Activated CD8-positive, alpha-beta T cell treated with anti-CD3 and anti-CD28 coated beads, Interleukin-2, amount 10 ng/mL, durations not matched to agents 7 days and 5 days (primary cell): ENCODE results near the gene FRMD3. TPM values are rescaled to one million over a fixed set of nuclear protein-coding genes. Genes with fewer than 3 reads are reported as not detected.
"Not testable (repeated sequence)": the region's sequence is repeated elsewhere in the genome, so short reads cannot be mapped to it uniquely, and the experiment has no call there.

ENCODE experiments used
- ATAC-seq: fragments of 150-1000 bp; cut with Tn5 transposase; one replicate; pipeline ENCODE4 v1.10.0; 2021; ENCODE audit warnings: moderate library complexity
- CTCF ChIA-PET: fragments of 350-600 bp; sonication (Branson Sonifier 250); formaldehyde crosslinking; loops from one replicate; lab custom pipeline; 2021; ENCODE audit warnings: antibody characterized with exemption; lab: Charles Lee
- POLR2A ChIA-PET: fragments of 350-600 bp; sonication (Branson Sonifier 250); formaldehyde crosslinking; loops from one replicate; lab custom pipeline; 2021; ENCODE audit warnings: antibody characterized with exemption; lab: Charles Lee
- DNase-seq: peaks from one replicate; pipeline ENCODE4 v3.0.0-alpha.2; 2020
- H3K27ac Mint-ChIP-seq: one replicate; pipeline ENCODE4 v1.8.0; 2021; ENCODE audit warnings: mild to moderate bottlenecking, mixed read lengths
- H3K27me3 Mint-ChIP-seq: one replicate; pipeline ENCODE4 v1.8.0; 2021; ENCODE audit warnings: low read depth, mixed read lengths
- H3K36me3 Mint-ChIP-seq: one replicate; pipeline ENCODE4 v1.8.0; 2021; ENCODE audit warnings: low read depth, mixed read lengths
- H3K4me1 Mint-ChIP-seq: one replicate; pipeline ENCODE4 v1.8.0; 2021; ENCODE audit warnings: low read depth, mixed read lengths
- H3K4me3 Mint-ChIP-seq: one replicate; pipeline ENCODE4 v1.8.0; 2021; ENCODE audit warnings: mild to moderate bottlenecking, mixed read lengths
- H3K9me3 Mint-ChIP-seq: one replicate; pipeline ENCODE4 v1.8.0; 2022; ENCODE audit warnings: mixed read lengths; ENCODE audit not compliant: insufficient read depth
- total RNA-seq, 2 experiments: library from RNA; stranded (reverse); gene quantifications; one replicate each; pipeline ENCODE4 v1.2.3, GENCODE V29; 2021

The FRMD3 gene
- total RNA-seq, 2 experiments from 2014 or later, result 0.31 to 0.74 TPM

- Mint-ChIP-seq H3K4me1 (no peaks in the 10 kb centered on the region), H3K4me3 (no peak overlapping the region), H3K27ac (no peak overlapping the region), H3K36me3 (no peaks in the 10 kb centered on the region), H3K9me3 (no peaks in the 10 kb centered on the region), H3K27me3 (peaks cover 9% of the 10 kb centered on the region)
- ChIA-PET POLR2A (no interaction called here), CTCF (interaction anchor here (1.0 to 1.7 kb wide), 2 partner anchors 23 to 187 kb away, joined by 3 to 4 read pairs; no protein-coding TSS in a partner anchor)
- no peak for DNase-seq
- no peak for ATAC-seq
Measured at GRCh38 chr9:83521011-83521410, 17.2 kb downstream of the FRMD3 start.

DNA sequence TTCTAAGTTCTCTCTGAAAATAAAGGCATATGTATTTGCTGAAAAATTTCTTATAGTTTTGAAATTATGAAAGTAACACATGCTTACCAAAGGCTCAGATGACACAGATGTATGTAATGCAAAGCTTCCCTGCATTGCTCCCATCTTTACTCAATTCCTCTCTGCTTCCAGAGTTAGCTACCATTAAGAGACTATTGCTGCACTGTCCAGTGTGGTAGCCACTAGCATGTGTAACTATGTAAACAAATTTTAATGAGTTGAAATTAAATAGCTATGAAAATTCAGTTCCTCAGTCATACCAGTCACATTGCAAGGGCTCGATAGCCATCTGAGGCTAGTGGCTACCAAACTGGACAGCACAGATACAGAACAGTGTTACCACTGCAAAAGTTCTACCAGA lies 17.9 kb downstream of the FRMD3 start:
- ChIA-PET POLR2A (no interaction called here), CTCF (no interaction called here)
- ATAC-seq, result no peak

GRCh38 chr9:83517980-83518379 lies 20.2 kb downstream of the FRMD3 start:
- CTCF ChIA-PET, H3K4me3 Mint-ChIP-seq, H3K36me3 Mint-ChIP-seq, DNase-seq, H3K4me1 Mint-ChIP-seq, H3K9me3 Mint-ChIP-seq, H3K27ac Mint-ChIP-seq, POLR2A ChIA-PET, ATAC-seq: not testable (repeated sequence)
- peaks cover 20% of the 10 kb centered on the region for H3K27me3 Mint-ChIP-seq

More for the DNA sequence above, 17.9 kb downstream of the FRMD3 start:
- DNase-seq, result no peak
- H3K4me3 Mint-ChIP-seq, result no peak overlapping the region
- H3K4me1 Mint-ChIP-seq, result no peaks in the 10 kb centered on the region
- H3K27me3 Mint-ChIP-seq, result peaks cover 14% of the 10 kb centered on the region
- H3K9me3 Mint-ChIP-seq, result no peaks in the 10 kb centered on the region
- no peak overlapping the region for H3K27ac Mint-ChIP-seq
- H3K36me3 Mint-ChIP-seq, result no peaks in the 10 kb centered on the region

- Mint-ChIP-seq H3K9me3 (no peaks in the 10 kb centered on the region), H3K27me3 (peaks cover 20% of the 10 kb centered on the region), H3K36me3 (no peaks in the 10 kb centered on the region), H3K4me3 (no peak overlapping the region), H3K4me1 (no peaks in the 10 kb centered on the region), H3K27ac (no peak overlapping the region)
- CTCF ChIA-PET, result no interaction called here
- ATAC-seq, result no peak
- DNase-seq, result no peak
- POLR2A ChIA-PET, result no interaction called here
Measured at GRCh38 chr9:83514767-83515166, 23.4 kb downstream of the FRMD3 start.

DNA sequence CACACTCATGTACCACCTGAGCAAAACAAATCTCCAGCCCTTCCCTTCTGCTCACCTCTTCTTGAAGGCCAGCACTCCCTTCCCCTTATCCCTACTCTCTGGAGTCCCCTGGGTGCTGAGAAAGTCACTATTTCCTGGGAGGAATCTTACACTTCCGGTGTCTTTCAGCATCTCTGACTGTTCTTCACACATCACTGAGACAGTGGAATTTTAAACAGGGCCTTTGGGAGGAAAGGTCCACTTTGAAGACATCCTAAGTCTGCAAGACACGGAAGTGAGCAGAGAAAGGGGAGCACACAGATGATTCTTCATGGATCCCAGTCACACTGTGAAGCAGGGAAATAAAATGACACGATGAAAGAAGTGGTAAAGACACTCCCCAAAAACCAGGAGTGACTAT lies 25.6 kb downstream of the FRMD3 start:
- H3K9me3 Mint-ChIP-seq, result no peaks in the 10 kb centered on the region
- ChIA-PET CTCF (no interaction called here), POLR2A (no interaction called here)
- no peaks in the 10 kb centered on the region for H3K36me3 Mint-ChIP-seq
- H3K4me3 Mint-ChIP-seq, result no peak overlapping the region
- peaks cover 19% of the 10 kb centered on the region for H3K27me3 Mint-ChIP-seq
- H3K27ac Mint-ChIP-seq, result no peak overlapping the region
- DNase-seq, result no peak
- ATAC-seq, result no peak
- peaks cover 13% of the 10 kb centered on the region for H3K4me1 Mint-ChIP-seq

- ATAC-seq (no peak), DNase-seq (no peak)
- H3K9me3 Mint-ChIP-seq, result no peaks in the 10 kb centered on the region
- no peaks in the 10 kb centered on the region for H3K36me3 Mint-ChIP-seq
- no peak overlapping the region for H3K27ac Mint-ChIP-seq
- H3K4me1 Mint-ChIP-seq, result peaks cover 13% of the 10 kb centered on the region
- CTCF ChIA-PET, result no interaction called here
- POLR2A ChIA-PET, result no interaction called here
- no peak overlapping the region for H3K4me3 Mint-ChIP-seq
- peaks cover 11% of the 10 kb centered on the region for H3K27me3 Mint-ChIP-seq
Measured at GRCh38 chr9:83511051-83511450, 27.1 kb downstream of the FRMD3 start.

DNA sequence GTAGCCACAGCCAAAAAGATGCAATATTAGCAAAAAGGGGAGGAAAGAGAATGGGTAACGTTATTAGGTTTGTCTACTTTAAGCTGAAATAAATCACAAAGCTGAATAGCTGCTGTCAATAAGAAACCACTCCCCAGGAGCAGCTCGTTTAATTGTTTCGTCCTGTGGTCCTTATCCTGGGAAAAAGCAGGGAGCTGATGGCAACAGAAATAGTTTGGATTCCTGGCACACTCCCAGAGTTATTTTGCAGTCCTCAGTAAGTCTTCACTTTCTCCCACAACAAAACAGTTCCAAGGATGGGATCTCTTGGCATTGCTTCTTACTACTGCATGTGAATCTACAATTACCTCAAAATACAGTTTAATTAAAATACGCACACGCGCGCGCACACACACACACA lies 28.8 kb downstream of the FRMD3 start:
- DNase-seq, result no peak
- ATAC-seq, result no peak
- no peaks in the 10 kb centered on the region for H3K9me3 Mint-ChIP-seq
- ChIA-PET POLR2A (interaction anchor here (1.1 kb wide), 1 partner anchor 198 kb away, joined by 4 read pairs; the partner anchor contains the start of gene UBQLN1), CTCF (interaction anchor here (1.2 kb wide), 1 partner anchor 175 kb away, joined by 4 read pairs; no protein-coding TSS in a partner anchor)
- peaks cover 13% of the 10 kb centered on the region for H3K4me1 Mint-ChIP-seq
- H3K4me3 Mint-ChIP-seq, result no peak overlapping the region
- peak overlapping the region; percentile 11 for H3K27ac Mint-ChIP-seq
- no peaks in the 10 kb centered on the region for H3K36me3 Mint-ChIP-seq
- H3K27me3 Mint-ChIP-seq, result no peaks in the 10 kb centered on the region

- DNase-seq (peak; percentile 48), ATAC-seq (peak; percentile 92)
- H3K4me3 Mint-ChIP-seq, result no peak overlapping the region
- no peaks in the 10 kb centered on the region for H3K9me3 Mint-ChIP-seq
- CTCF ChIA-PET, result interaction anchor here (1.0 kb wide), 2 partner anchors 9 to 173 kb away, joined by 3 read pairs; no protein-coding TSS in a partner anchor
- H3K4me1 Mint-ChIP-seq, result peaks cover 13% of the 10 kb centered on the region
- POLR2A ChIA-PET, result interaction anchor here (0.9 kb wide), 1 partner anchor 23 kb away, joined by 3 read pairs; no protein-coding TSS in a partner anchor
- no peaks in the 10 kb centered on the region for H3K36me3 Mint-ChIP-seq
- no peaks in the 10 kb centered on the region for H3K27me3 Mint-ChIP-seq
- peak overlapping the region; percentile 71 for H3K27ac Mint-ChIP-seq
Measured at GRCh38 chr9:83508067-83508466, 30.1 kb downstream of the FRMD3 start.

GRCh38 chr9:83505282-83505681 lies 32.9 kb downstream of the FRMD3 start:
- DNase-seq, result no peak
- peaks cover 13% of the 10 kb centered on the region for H3K4me1 Mint-ChIP-seq
- H3K9me3 Mint-ChIP-seq, result no peaks in the 10 kb centered on the region
- CTCF ChIA-PET, result interaction anchor here (2.0 kb wide), 1 partner anchor 171 kb away, joined by 5 read pairs; no protein-coding TSS in a partner anchor
- no peaks in the 10 kb centered on the region for H3K27me3 Mint-ChIP-seq
- H3K4me3 Mint-ChIP-seq, result no peak overlapping the region
- POLR2A ChIA-PET, result no interaction called here
- no peak overlapping the region for H3K27ac Mint-ChIP-seq
- H3K36me3 Mint-ChIP-seq, result no peaks in the 10 kb centered on the region
- ATAC-seq, result no peak

- H3K9me3 Mint-ChIP-seq, result no peaks in the 10 kb centered on the region
- no peak overlapping the region for H3K4me3 Mint-ChIP-seq
- ChIA-PET POLR2A (no interaction called here), CTCF (no interaction called here)
- DNase-seq, result no peak
- H3K27me3 Mint-ChIP-seq, result no peaks in the 10 kb centered on the region
- ATAC-seq, result no peak
- peaks cover 12% of the 10 kb centered on the region for H3K4me1 Mint-ChIP-seq
- no peaks in the 10 kb centered on the region for H3K36me3 Mint-ChIP-seq
- no peak overlapping the region for H3K27ac Mint-ChIP-seq
Measured at GRCh38 chr9:83503866-83504265, 34.3 kb downstream of the FRMD3 start.

GRCh38 chr9:83501565-83501964 lies 36.6 kb downstream of the FRMD3 start:
- ATAC-seq (no peak), DNase-seq (no peak)
- H3K9me3 Mint-ChIP-seq, result no peaks in the 10 kb centered on the region
- H3K36me3 Mint-ChIP-seq, result no peaks in the 10 kb centered on the region
- H3K4me1 Mint-ChIP-seq, result no peaks in the 10 kb centered on the region
- no peaks in the 10 kb centered on the region for H3K27me3 Mint-ChIP-seq
- H3K27ac Mint-ChIP-seq, result no peak overlapping the region
- CTCF ChIA-PET, result no interaction called here
- POLR2A ChIA-PET, result no interaction called here
- no peak overlapping the region for H3K4me3 Mint-ChIP-seq

DNA sequence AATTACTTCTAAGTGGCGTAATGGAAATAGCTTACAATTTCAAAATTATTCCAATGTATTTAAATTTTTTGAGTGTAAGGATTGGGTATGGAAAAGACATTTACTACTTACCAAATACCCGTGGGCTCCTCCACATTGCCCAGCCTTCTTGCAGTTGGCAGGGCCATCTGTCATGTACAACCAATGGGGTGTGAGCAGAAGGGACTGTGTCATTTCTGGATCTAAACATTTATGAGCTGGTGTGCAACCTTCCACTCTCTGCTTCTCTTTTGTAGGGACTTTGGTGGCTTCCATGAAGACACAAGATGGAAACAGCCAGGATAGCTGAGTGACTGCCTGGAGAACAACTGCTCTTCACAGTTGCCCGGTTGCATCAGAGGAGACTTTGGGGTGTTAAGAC lies 40.8 kb downstream of the FRMD3 start:
- ATAC-seq, result no peak
- POLR2A ChIA-PET, result no interaction called here
- no peaks in the 10 kb centered on the region for H3K27me3 Mint-ChIP-seq
- CTCF ChIA-PET, result no interaction called here
- H3K9me3 Mint-ChIP-seq, result no peaks in the 10 kb centered on the region
- H3K4me3 Mint-ChIP-seq, result no peak overlapping the region
- DNase-seq, result no peak
- H3K4me1 Mint-ChIP-seq, result no peaks in the 10 kb centered on the region
- H3K27ac Mint-ChIP-seq, result no peak overlapping the region
- H3K36me3 Mint-ChIP-seq, result no peaks in the 10 kb centered on the region

GRCh38 chr9:83491995-83492394 lies 46.2 kb downstream of the FRMD3 start:
- H3K4me3 Mint-ChIP-seq, result no peak overlapping the region
- H3K27me3 Mint-ChIP-seq, result no peaks in the 10 kb centered on the region
- ChIA-PET CTCF (no interaction called here), POLR2A (no interaction called here)
- H3K27ac Mint-ChIP-seq, result no peak overlapping the region
- no peaks in the 10 kb centered on the region for H3K9me3 Mint-ChIP-seq
- ATAC-seq (no peak), DNase-seq (no peak)
- H3K4me1 Mint-ChIP-seq, result no peaks in the 10 kb centered on the region
- no peaks in the 10 kb centered on the region for H3K36me3 Mint-ChIP-seq
